HL-60 (cell line): ENCODE results near the gene ARPP21.

ENCODE experiments used
- GABPA ChIP-seq: IDR thresholded peaks from 2 replicates; pipeline ENCODE4 v1.6.1; 2012; ENCODE audit warnings: low read depth
- POLR2AphosphoS5 ChIP-seq: IDR thresholded peaks from 2 replicates; pipeline ENCODE4 v1.6.1; 2012; ENCODE audit warnings: low read depth
- SPI1 ChIP-seq: IDR thresholded peaks from 2 replicates; pipeline ENCODE4 v1.6.1; 2012; ENCODE audit warnings: low read depth, mild to moderate bottlenecking, borderline replicate concordance
- TF ChIP-seq, protein P1 (sequence below): IDR thresholded peaks from one replicate; pipeline ENCODE4 v1.5.1; 2011; ENCODE audit warnings: low read length, control low read depth, inconsistent platforms; ENCODE audit not compliant: insufficient read depth
- TF ChIP-seq, protein P2 (sequence below): IDR thresholded peaks from 2 replicates; pipeline ENCODE4 v1.6.1; 2012; ENCODE audit warnings: low read depth; ENCODE audit not compliant: insufficient replicate concordance

GRCh38 chr3:35777563-35778554 is 138.5 kb downstream of the ARPP21 start:
- TF ChIP-seq, protein P1, sequence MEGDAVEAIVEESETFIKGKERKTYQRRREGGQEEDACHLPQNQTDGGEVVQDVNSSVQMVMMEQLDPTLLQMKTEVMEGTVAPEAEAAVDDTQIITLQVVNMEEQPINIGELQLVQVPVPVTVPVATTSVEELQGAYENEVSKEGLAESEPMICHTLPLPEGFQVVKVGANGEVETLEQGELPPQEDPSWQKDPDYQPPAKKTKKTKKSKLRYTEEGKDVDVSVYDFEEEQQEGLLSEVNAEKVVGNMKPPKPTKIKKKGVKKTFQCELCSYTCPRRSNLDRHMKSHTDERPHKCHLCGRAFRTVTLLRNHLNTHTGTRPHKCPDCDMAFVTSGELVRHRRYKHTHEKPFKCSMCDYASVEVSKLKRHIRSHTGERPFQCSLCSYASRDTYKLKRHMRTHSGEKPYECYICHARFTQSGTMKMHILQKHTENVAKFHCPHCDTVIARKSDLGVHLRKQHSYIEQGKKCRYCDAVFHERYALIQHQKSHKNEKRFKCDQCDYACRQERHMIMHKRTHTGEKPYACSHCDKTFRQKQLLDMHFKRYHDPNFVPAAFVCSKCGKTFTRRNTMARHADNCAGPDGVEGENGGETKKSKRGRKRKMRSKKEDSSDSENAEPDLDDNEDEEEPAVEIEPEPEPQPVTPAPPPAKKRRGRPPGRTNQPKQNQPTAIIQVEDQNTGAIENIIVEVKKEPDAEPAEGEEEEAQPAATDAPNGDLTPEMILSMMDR = no peak
- TF ChIP-seq, protein P2, sequence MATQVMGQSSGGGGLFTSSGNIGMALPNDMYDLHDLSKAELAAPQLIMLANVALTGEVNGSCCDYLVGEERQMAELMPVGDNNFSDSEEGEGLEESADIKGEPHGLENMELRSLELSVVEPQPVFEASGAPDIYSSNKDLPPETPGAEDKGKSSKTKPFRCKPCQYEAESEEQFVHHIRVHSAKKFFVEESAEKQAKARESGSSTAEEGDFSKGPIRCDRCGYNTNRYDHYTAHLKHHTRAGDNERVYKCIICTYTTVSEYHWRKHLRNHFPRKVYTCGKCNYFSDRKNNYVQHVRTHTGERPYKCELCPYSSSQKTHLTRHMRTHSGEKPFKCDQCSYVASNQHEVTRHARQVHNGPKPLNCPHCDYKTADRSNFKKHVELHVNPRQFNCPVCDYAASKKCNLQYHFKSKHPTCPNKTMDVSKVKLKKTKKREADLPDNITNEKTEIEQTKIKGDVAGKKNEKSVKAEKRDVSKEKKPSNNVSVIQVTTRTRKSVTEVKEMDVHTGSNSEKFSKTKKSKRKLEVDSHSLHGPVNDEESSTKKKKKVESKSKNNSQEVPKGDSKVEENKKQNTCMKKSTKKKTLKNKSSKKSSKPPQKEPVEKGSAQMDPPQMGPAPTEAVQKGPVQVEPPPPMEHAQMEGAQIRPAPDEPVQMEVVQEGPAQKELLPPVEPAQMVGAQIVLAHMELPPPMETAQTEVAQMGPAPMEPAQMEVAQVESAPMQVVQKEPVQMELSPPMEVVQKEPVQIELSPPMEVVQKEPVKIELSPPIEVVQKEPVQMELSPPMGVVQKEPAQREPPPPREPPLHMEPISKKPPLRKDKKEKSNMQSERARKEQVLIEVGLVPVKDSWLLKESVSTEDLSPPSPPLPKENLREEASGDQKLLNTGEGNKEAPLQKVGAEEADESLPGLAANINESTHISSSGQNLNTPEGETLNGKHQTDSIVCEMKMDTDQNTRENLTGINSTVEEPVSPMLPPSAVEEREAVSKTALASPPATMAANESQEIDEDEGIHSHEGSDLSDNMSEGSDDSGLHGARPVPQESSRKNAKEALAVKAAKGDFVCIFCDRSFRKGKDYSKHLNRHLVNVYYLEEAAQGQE = no peak
- no peak for TF ChIP-seq POLR2AphosphoS5
- TF ChIP-seq GABPA = no peak
- no peak for TF ChIP-seq SPI1
